Naive thymus-derived CD4-positive, alpha-beta T cell (primary cell): ENCODE results near the gene SPTBN4. TPM values are rescaled to one million over a fixed set of nuclear protein-coding genes. Genes with fewer than 3 reads are reported as not detected.

ENCODE experiments used
- ATAC-seq: fragments of 150-1000 bp; cut with Tn5 transposase; 2 replicates; pipeline ENCODE4 v1.10.0; 2021; ENCODE audit warnings: mild to moderate bottlenecking, moderate library complexity
- CTCF ChIA-PET: fragments of 350-600 bp; sonication (Branson Sonifier 250); formaldehyde crosslinking; loops from one replicate; lab custom pipeline; 2021; ENCODE audit warnings: antibody characterized with exemption; lab: Charles Lee
- POLR2A ChIA-PET: fragments of 350-600 bp; sonication (Branson Sonifier 250); formaldehyde crosslinking; loops from one replicate; lab custom pipeline; 2021; ENCODE audit warnings: antibody characterized with exemption, inconsistent platforms; lab: Charles Lee
- DNase-seq, 9 donors: peaks; one replicate each; pipeline versions ENCODE4 v3.0.0 to v3.0.0-alpha.2; 2020 to 2022; ENCODE audit warnings: mixed read lengths in 1 of 9
- H3K27ac ChIP-seq: one replicate; pipeline ENCODE4 v1.7.0; 2013; ENCODE audit warnings: mild to moderate bottlenecking, low read depth, low read length, moderate library complexity
- H3K27me3 ChIP-seq, 2 donors: one replicate each; pipeline ENCODE4 v1.7.0; 2013; ENCODE audit warnings: low read length in 2 of 2, mild to moderate bottlenecking in 2 of 2, moderate library complexity in 2 of 2; ENCODE audit not compliant: control insufficient read depth in 2 of 2, insufficient read depth in 2 of 2
- H3K36me3 ChIP-seq, 3 experiments: 1 replicate in 2 of 3; 2 replicates in 1 of 3; pipeline ENCODE4 v1.7.0; 2013; ENCODE audit warnings: low read length in 3 of 3, mild to moderate bottlenecking in 3 of 3, moderate library complexity in 1 of 3; ENCODE audit not compliant: insufficient read depth in 3 of 3, control insufficient read depth in 2 of 3
- H3K4me1 ChIP-seq, 2 donors: one replicate each; pipeline ENCODE4 v1.7.0; 2013; ENCODE audit warnings: low read length in 2 of 2, mild to moderate bottlenecking in 2 of 2, moderate library complexity in 1 of 2; ENCODE audit not compliant: control insufficient read depth in 2 of 2, insufficient read depth in 2 of 2
- H3K4me3 ChIP-seq: 2 replicates; pipeline ENCODE4 v1.7.0; 2013; ENCODE audit warnings: mild to moderate bottlenecking, low read length
- H3K9me3 ChIP-seq, 3 experiments: 1 replicate in 2 of 3; 2 replicates in 1 of 3; pipeline ENCODE4 v1.7.0; 2013; ENCODE audit warnings: low read length in 3 of 3; ENCODE audit not compliant: control insufficient read depth in 2 of 3
- H3K27ac Mint-ChIP-seq, 9 donors: one replicate each; pipeline ENCODE4 v1.8.0; 2020 to 2022; ENCODE audit warnings: mixed read lengths in 9 of 9, mild to moderate bottlenecking in 8 of 9, moderate library complexity in 5 of 9, inconsistent platforms in 2 of 9
- H3K27me3 Mint-ChIP-seq, 5 donors: one replicate each; pipeline ENCODE4 v1.8.0; 2021 to 2022; ENCODE audit warnings: mixed read lengths in 5 of 5, mild to moderate bottlenecking in 1 of 5
- H3K36me3 Mint-ChIP-seq, 5 donors: one replicate each; pipeline ENCODE4 v1.8.0; 2020 to 2022; ENCODE audit warnings: mixed read lengths in 5 of 5, mild to moderate bottlenecking in 3 of 5, inconsistent platforms in 1 of 5
- H3K4me1 Mint-ChIP-seq, 7 donors: one replicate each; pipeline ENCODE4 v1.8.0; 2020 to 2022; ENCODE audit warnings: mixed read lengths in 7 of 7, mild to moderate bottlenecking in 3 of 7, inconsistent platforms in 1 of 7
- H3K4me3 Mint-ChIP-seq, 10 donors: one replicate each; pipeline ENCODE4 v1.8.0; 2020 to 2022; ENCODE audit warnings: mild to moderate bottlenecking in 10 of 10, mixed read lengths in 10 of 10, moderate library complexity in 6 of 10, inconsistent platforms in 2 of 10
- H3K9me3 Mint-ChIP-seq, 11 donors: one replicate each; pipeline ENCODE4 v1.8.0; 2020 to 2022; ENCODE audit warnings: mixed read lengths in 11 of 11, mild to moderate bottlenecking in 4 of 11, inconsistent platforms in 1 of 11, moderate library complexity in 1 of 11
- intact Hi-C, 2 donors: fragments of 100-400 bp; cut with micrococcal nuclease; formaldehyde crosslinking; loops; one replicate each; pipeline ENCODE4 v1.15.1; 2023
- polyA plus RNA-seq, 2 donors: library from polyadenylated mRNA; unstranded; fragments of 300-500 nt; fragmentation: Illumina TruSeq; gene quantifications; one replicate each; pipeline ENCODE4 v1.2.3, GENCODE V29; 2021
- total RNA-seq, 6 experiments: library from RNA in 5 of 6; stranded (reverse) in 5 of 6; gene quantifications; 1 replicate in 5 of 6; 2 replicates in 1 of 6; pipeline ENCODE4 v1.2.3 and lab custom pipeline; 2021 to 2026

The SPTBN4 gene
- total and polyA plus RNA-seq, 7 experiments from 2014 or later = 0.20 to 1.5 (median 0.66) TPM; not detected in 1

DNA sequence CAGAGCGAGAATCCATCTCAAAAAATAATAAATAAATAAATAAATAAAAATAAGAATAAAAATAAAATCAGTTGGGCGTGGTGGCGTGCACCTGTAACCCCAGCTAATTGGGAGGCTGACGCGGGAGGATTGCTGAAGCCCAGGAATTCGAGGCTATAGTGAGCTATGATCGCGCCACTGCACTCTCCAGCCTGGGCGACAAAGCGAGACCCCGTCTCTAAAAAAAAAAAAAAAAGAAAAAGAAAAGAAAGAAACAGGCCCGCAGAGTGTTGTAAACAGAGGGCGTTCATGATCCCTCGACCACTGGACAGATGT is 46.4 kb upstream of the SPTBN4 start:
- peaks cover 0 to 7% (median 4%) of the 10 kb centered on the region in 5 donors for H3K36me3 Mint-ChIP-seq
- peak overlapping the region; percentile 54 to 100 (median 92) for H3K27ac Mint-ChIP-seq
- Histone ChIP-seq H3K36me3 (peaks cover 0 to 15% (median 7%) of the 10 kb centered on the region in 3 experiments), H3K9me3 (no peaks in the 10 kb centered on the region), H3K27ac (peak overlapping the region; percentile 90), H3K27me3 (no peaks in the 10 kb centered on the region), H3K4me1 (peaks cover 10 to 15% of the 10 kb centered on the region in 2 donors), H3K4me3 (peak overlapping the region; percentile 79)
- H3K9me3 Mint-ChIP-seq = peaks cover 0 to 5% (median 0%) of the 10 kb centered on the region in 11 donors
- no peaks in the 10 kb centered on the region for H3K27me3 Mint-ChIP-seq
- H3K4me1 Mint-ChIP-seq = peaks cover 12 to 55% (median 40%) of the 10 kb centered on the region in 7 donors
- ChIA-PET POLR2A (interaction anchor here (0.6 to 7.3 kb wide), 17 partner anchors 8 to 190 kb away, joined by 3 to 60 read pairs (median 4); partner anchors contain the start of genes BLVRB, C19orf47, PLD3 and SERTAD3), CTCF (interaction anchor here (0.6 to 3.3 kb wide), 10 partner anchors 9 to 893 kb away, joined by 3 to 33 read pairs (median 4); partner anchors contain the start of genes BLVRB, SERTAD3 and SPTBN4)
- peak overlapping the region; percentile 84 to 93 (median 90) for H3K4me3 Mint-ChIP-seq
- ATAC-seq = no peak
- no peak for DNase-seq
- intact Hi-C loops = loop anchor here (1.0 to 10.0 kb wide), 4 partner anchors 72 to 1076 kb away; partner anchors contain the start of genes C19orf47 (in 1 of the 2), COQ8B (in 1 of the 2), ITPKC (in 1 of the 2) and PLD3 (in 1 of the 2)

DNA sequence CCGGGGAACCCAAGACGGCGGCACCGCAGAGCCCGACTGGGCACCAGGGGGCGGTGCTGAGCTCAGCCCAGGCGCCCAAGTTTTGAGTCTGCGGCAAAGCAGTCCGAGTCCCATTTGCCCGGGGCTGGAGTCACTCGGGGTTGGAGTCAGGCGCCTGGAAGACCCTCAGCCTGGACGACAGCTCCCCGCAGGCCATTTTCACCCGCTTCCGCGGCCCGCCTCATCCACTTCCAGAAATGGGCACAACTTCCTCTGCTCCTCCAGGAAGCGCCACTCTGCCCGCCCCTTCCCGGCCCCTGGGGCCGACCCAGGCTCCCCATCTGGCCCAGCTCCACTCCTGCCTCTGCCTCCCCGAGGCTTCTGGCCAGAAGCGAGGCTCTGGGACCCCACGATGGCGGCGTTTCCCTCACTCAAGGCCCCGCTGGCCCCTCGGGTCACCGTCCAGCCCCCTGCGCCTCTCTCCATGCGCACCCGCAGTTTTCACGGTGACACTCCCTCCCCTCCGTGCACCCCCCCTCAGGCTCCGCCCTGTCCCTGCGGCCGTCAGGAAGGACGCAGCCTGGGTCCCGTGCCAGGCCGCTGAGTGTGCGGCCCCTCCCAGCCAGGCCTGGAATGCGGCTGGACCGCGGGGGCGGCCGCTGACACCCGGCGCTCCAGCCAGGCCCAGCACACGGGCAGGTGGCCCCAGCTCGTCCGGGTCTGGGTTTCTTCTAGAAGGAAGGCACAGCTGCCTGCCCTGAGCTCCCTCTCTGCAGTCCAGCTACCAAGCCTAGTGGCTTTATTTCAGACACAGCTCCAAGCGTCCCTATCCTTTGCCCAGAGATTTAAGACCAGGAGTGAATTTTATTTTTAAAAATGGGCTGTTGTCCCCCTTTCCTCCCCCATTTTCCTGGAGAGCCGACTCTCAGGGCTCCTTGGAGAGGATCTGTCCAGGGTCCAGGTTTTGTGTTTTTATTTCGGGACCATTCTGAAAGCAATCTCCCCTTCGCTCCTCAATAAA is 45.7 kb upstream of the SPTBN4 start:
- Mint-ChIP-seq H3K27me3 (peaks cover 0 to 2% (median 0%) of the 10 kb centered on the region in 5 donors), H3K36me3 (peaks cover 0 to 7% (median 4%) of the 10 kb centered on the region in 5 donors), H3K4me1 (peaks cover 12 to 54% (median 40%) of the 10 kb centered on the region in 7 donors), H3K4me3 (peak overlapping the region; percentile 84 to 94 (median 91)), H3K9me3 (peaks cover 0 to 5% (median 0%) of the 10 kb centered on the region in 11 donors), H3K27ac (peak overlapping the region; percentile 93 to 100 (median 97))
- Histone ChIP-seq H3K36me3 (peaks cover 0 to 17% (median 7%) of the 10 kb centered on the region in 3 experiments), H3K4me3 (peak overlapping the region; percentile 79), H3K27me3 (no peaks in the 10 kb centered on the region), H3K27ac (peak overlapping the region; percentile 90), H3K9me3 (no peaks in the 10 kb centered on the region), H3K4me1 (peaks cover 11 to 15% of the 10 kb centered on the region in 2 donors)
- peak; percentile 58 to 81 (median 67) for DNase-seq
- POLR2A ChIA-PET = interaction anchor here (0.5 to 7.3 kb wide), 19 partner anchors 9 to 261 kb away, joined by 3 to 60 read pairs (median 4); partner anchors contain the start of genes BLVRB, C19orf47, PLD3 and SERTAD3
- ATAC-seq = peak; percentile 66
- intact Hi-C loops = loop anchor here (1.0 to 10.0 kb wide), 9 partner anchors 12 to 1076 kb away; partner anchors contain the start of genes BLVRB (in 2 of the 2), C19orf47 (in 2 of the 2), PLD3 (in 2 of the 2) and COQ8B (in 1 of the 2)
- CTCF ChIA-PET = interaction anchor here (0.6 to 3.3 kb wide), 12 partner anchors 8 to 892 kb away, joined by 3 to 33 read pairs (median 4); partner anchors contain the start of genes BLVRB, SERTAD3 and SPTBN4

GRCh38 chr19:40421993-40422747 is 44.6 kb upstream of the SPTBN4 start:
- ChIA-PET CTCF (interaction anchor here (2.3 to 3.3 kb wide), 2 partner anchors 21 to 43 kb away, joined by 16 to 33 read pairs; partner anchors contain the start of genes BLVRB, SERTAD3 and SPTBN4), POLR2A (interaction anchor here (0.7 to 7.3 kb wide), 8 partner anchors 11 to 262 kb away, joined by 3 to 60 read pairs (median 10); partner anchors contain the start of genes BLVRB, SERTAD3 and SPTBN4)
- peaks cover 0 to 2% (median 0%) of the 10 kb centered on the region in 5 donors for H3K27me3 Mint-ChIP-seq
- DNase-seq (peak in 4 of 9 donors; percentile 32 to 40 (median 35)), ATAC-seq (no peak)
- Histone ChIP-seq H3K4me1 (peaks cover 15 to 18% of the 10 kb centered on the region in 2 donors), H3K4me3 (no peak overlapping the region), H3K36me3 (peaks cover 0 to 17% (median 7%) of the 10 kb centered on the region in 3 experiments), H3K27me3 (no peaks in the 10 kb centered on the region), H3K27ac (peak overlapping the region; percentile 90), H3K9me3 (no peaks in the 10 kb centered on the region)
- peaks cover 12 to 49% (median 40%) of the 10 kb centered on the region in 7 donors for H3K4me1 Mint-ChIP-seq
- intact Hi-C loops = loop anchor here (1.0 to 10.0 kb wide), 9 partner anchors 11 to 1077 kb away; partner anchors contain the start of genes BLVRB (in 2 of the 2), C19orf47 (in 1 of the 2), COQ8B (in 1 of the 2) and ITPKC (in 1 of the 2)
- H3K36me3 Mint-ChIP-seq = peaks cover 0 to 7% (median 4%) of the 10 kb centered on the region in 5 donors
- peak overlapping the region; percentile 93 to 100 (median 97) for H3K27ac Mint-ChIP-seq
- peaks cover 0 to 5% (median 0%) of the 10 kb centered on the region in 11 donors for H3K9me3 Mint-ChIP-seq
- H3K4me3 Mint-ChIP-seq = peak overlapping the region; percentile 28 to 93 (median 90)

DNA sequence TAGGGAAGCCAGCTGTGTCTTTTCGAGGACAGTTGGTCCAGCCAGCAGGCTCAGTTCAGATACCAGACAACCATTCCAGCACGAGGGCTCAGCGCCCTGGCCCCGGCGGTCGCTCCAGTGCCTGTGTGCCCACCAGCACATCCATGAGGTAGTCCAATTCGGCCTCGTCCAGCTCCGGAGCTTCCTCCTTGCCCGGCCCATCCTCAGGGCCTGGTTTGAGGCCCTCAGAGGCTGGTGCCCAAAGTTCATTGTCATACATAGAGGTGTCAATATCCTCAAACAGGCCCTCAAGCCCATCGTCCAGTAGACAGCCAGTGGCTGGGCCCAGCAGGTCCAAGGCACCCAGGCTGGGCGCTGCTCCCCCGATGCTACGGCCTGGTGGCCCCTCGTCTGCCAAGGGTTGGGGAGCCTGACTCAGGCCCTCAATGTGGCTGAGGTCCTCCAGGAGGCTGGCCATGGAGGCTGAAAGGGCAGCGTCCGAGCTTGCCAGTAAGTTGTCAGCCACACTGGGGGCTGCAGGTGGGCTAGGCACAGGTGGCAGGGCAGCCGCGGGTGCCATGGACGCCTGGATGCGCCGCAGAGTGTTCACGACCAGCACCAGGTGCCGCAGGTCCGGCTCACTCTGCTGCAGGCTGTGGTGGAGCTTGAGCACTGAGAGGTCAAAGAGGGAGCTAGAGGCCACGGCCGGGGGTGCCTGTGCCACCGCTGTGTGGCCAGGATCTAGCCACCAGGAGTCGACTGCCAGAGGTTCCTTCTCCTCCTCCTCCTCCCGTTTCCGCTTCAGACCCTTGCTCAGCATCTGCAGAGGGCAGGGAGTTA is 43.8 kb upstream of the SPTBN4 start:
- intact Hi-C loops = loop anchor here (10.0 kb wide), 2 partner anchors 292 to 1078 kb away; partner anchors contain the start of genes COQ8B (in 1 of the 2), ITPKC (in 1 of the 2) and SAMD4B (in 1 of the 2)
- peak overlapping the region; percentile 90 for H3K27ac ChIP-seq
- H3K36me3 ChIP-seq = peaks cover 0 to 17% (median 7%) of the 10 kb centered on the region in 3 experiments
- Mint-ChIP-seq H3K27me3 (peaks cover 0 to 2% (median 0%) of the 10 kb centered on the region in 5 donors), H3K4me1 (peaks cover 12 to 43% (median 37%) of the 10 kb centered on the region in 7 donors), H3K9me3 (peaks cover 0 to 5% (median 0%) of the 10 kb centered on the region in 11 donors), H3K36me3 (peaks cover 0 to 7% (median 4%) of the 10 kb centered on the region in 5 donors), H3K4me3 (peak overlapping the region in 8 of 10 donors; percentile 28 to 93 (median 90)), H3K27ac (peak overlapping the region; percentile 93 to 100 (median 97))
- ATAC-seq (no peak), DNase-seq (no peak)
- CTCF ChIA-PET = interaction anchor here (1.3 to 3.3 kb wide), 2 partner anchors 21 to 42 kb away, joined by 4 to 33 read pairs; partner anchors contain the start of genes BLVRB, SERTAD3 and SPTBN4
- H3K4me1 ChIP-seq = peaks cover 15 to 18% of the 10 kb centered on the region in 2 donors
- H3K9me3 ChIP-seq = no peaks in the 10 kb centered on the region
- no peak overlapping the region for H3K4me3 ChIP-seq
- H3K27me3 ChIP-seq = no peaks in the 10 kb centered on the region
- POLR2A ChIA-PET = interaction anchor here (0.9 to 7.3 kb wide), 8 partner anchors 10 to 43 kb away, joined by 3 to 60 read pairs (median 4); partner anchors contain the start of genes BLVRB, SERTAD3 and SPTBN4
